Mesenchymal stem cell (in vitro differentiated cells and primary cell): ENCODE data around the gene IP6K3.

Experiments
- DNase-seq: peaks from one replicate; pipeline ENCODE4 v3.0.0-alpha.2; 2013
- H2AFZ ChIP-seq: one replicate; pipeline ENCODE4 v1.6.1; 2013; ENCODE audit warnings: low read depth, mild to moderate bottlenecking, control low read depth, inconsistent platforms, low read length, moderate library complexity
- H2AK5ac ChIP-seq: 2 replicates; pipeline ENCODE4 v1.6.1; 2013; ENCODE audit warnings: low read length, moderate library complexity, mild to moderate bottlenecking, inconsistent platforms; ENCODE audit not compliant: severe bottlenecking
- H2BK120ac ChIP-seq: one replicate; pipeline ENCODE4 v1.6.1; 2013; ENCODE audit warnings: low read depth, mild to moderate bottlenecking, inconsistent platforms, low read length, moderate library complexity
- H2BK12ac ChIP-seq, 2 experiments: one replicate each; pipeline ENCODE4 v1.6.1; 2013; ENCODE audit warnings: inconsistent platforms in 2 of 2, low read length in 2 of 2, mild to moderate bottlenecking in 2 of 2, moderate library complexity in 2 of 2, control low read depth in 1 of 2
- H2BK15ac ChIP-seq: one replicate; pipeline ENCODE4 v1.6.1; 2013; ENCODE audit warnings: mild to moderate bottlenecking, low read depth, inconsistent platforms; ENCODE audit not compliant: poor library complexity, severe bottlenecking
- H2BK5ac ChIP-seq: 2 replicates; pipeline ENCODE4 v1.6.1; 2013; ENCODE audit warnings: low read depth, mild to moderate bottlenecking, low read length, control low read depth, inconsistent platforms; ENCODE audit not compliant: poor library complexity, severe bottlenecking
- H3K14ac ChIP-seq, 2 experiments: one replicate each; pipeline ENCODE4 v1.6.1; 2013; ENCODE audit warnings: inconsistent platforms in 2 of 2, low read length in 2 of 2, control low read depth in 1 of 2, mild to moderate bottlenecking in 1 of 2, moderate library complexity in 1 of 2
- H3K18ac ChIP-seq, 2 experiments: one replicate each; pipeline ENCODE4 v1.6.1; 2013; ENCODE audit warnings: inconsistent platforms in 2 of 2, low read length in 2 of 2, control low read depth in 1 of 2, low read depth in 1 of 2, mild to moderate bottlenecking in 1 of 2
- H3K23ac ChIP-seq, 2 experiments: one replicate each; pipeline ENCODE4 v1.6.1; 2013; ENCODE audit warnings: inconsistent platforms in 2 of 2, low read length in 2 of 2, mild to moderate bottlenecking in 2 of 2, moderate library complexity in 2 of 2, control low read depth in 1 of 2
- H3K27ac ChIP-seq: 2 replicates; pipeline ENCODE4 v1.5.1; 2013; ENCODE audit warnings: mild to moderate bottlenecking, moderate library complexity, low read length, control low read depth, inconsistent platforms; ENCODE audit not compliant: poor library complexity, severe bottlenecking
- H3K27me3 ChIP-seq, 2 experiments: 2 replicates each; pipeline versions ENCODE4 v1.6.1 to v1.7.0; 2013; ENCODE audit warnings: low read length in 2 of 2, mild to moderate bottlenecking in 2 of 2, moderate library complexity in 2 of 2, control low read depth in 1 of 2, inconsistent platforms in 1 of 2; ENCODE audit not compliant: control insufficient read depth in 1 of 2, insufficient read depth in 1 of 2
- H3K36me3 ChIP-seq, 2 experiments: 2 replicates each; pipeline versions ENCODE4 v1.6.1 to v1.7.0; 2013; ENCODE audit warnings: low read length in 2 of 2, control low read depth in 1 of 2, inconsistent platforms in 1 of 2, low read depth in 1 of 2, mild to moderate bottlenecking in 1 of 2; ENCODE audit not compliant: insufficient read depth in 2 of 2, control insufficient read depth in 1 of 2
- H3K4ac ChIP-seq, 2 experiments: one replicate each; pipeline ENCODE4 v1.6.1; 2013; ENCODE audit warnings: inconsistent platforms in 2 of 2, low read length in 2 of 2, mild to moderate bottlenecking in 2 of 2, moderate library complexity in 2 of 2, control low read depth in 1 of 2, low read depth in 1 of 2
- H3K4me1 ChIP-seq: 2 replicates; pipeline ENCODE4 v1.6.1; 2013; ENCODE audit warnings: low read depth, low read length, control low read depth; ENCODE audit not compliant: control insufficient read depth, insufficient read depth
- H3K4me2 ChIP-seq: 2 replicates; pipeline ENCODE4 v1.6.1; 2013; ENCODE audit warnings: low read length, mild to moderate bottlenecking, inconsistent platforms; ENCODE audit not compliant: poor library complexity, severe bottlenecking
- H3K4me3 ChIP-seq, 2 experiments: 2 replicates each; pipeline versions ENCODE4 v1.5.1 to v1.7.0; 2013; ENCODE audit warnings: low read length in 2 of 2, mild to moderate bottlenecking in 2 of 2, control low read depth in 1 of 2, low read depth in 1 of 2; ENCODE audit not compliant: insufficient read depth in 1 of 2
- H3K79me1 ChIP-seq: replicated peaks from 2 replicates; pipeline ENCODE4 v1.6.1; 2013; ENCODE audit warnings: mild to moderate bottlenecking, control low read depth, low read length, inconsistent platforms; ENCODE audit not compliant: poor library complexity, severe bottlenecking
- H3K9ac ChIP-seq: 2 replicates; pipeline ENCODE4 v1.7.0; 2013; ENCODE audit warnings: mild to moderate bottlenecking, low read length, moderate library complexity
- H3K9me3 ChIP-seq: 2 replicates; pipeline ENCODE4 v1.7.0; 2013; ENCODE audit warnings: mild to moderate bottlenecking, low read length; ENCODE audit not compliant: control insufficient read depth
- H4K8ac ChIP-seq: one replicate; pipeline ENCODE4 v1.6.1; 2013; ENCODE audit warnings: inconsistent platforms, mild to moderate bottlenecking, low read length, moderate library complexity
- H4K91ac ChIP-seq: one replicate; pipeline ENCODE4 v1.6.1; 2013; ENCODE audit warnings: mild to moderate bottlenecking, low read length, inconsistent platforms
- WGBS: methylation state at CpG from one replicate; pipeline ENCODE4 v1.1.7; 2013; ENCODE audit warnings: mixed read lengths; 5-methylcytosine and 5-hydroxymethylcytosine counted together

Gene IP6K3

GRCh38 chr6:33716379-33716778 lies 30.3 kb downstream of the IP6K3 start:
- H2AFZ ChIP-seq: no peak overlapping the region
- no peak overlapping the region for H2BK5ac ChIP-seq
- no peaks in the 10 kb centered on the region for H3K36me3 ChIP-seq
- peaks cover 8 to 22% of the 10 kb centered on the region in 2 experiments for H3K27me3 ChIP-seq
- H3K4me3 ChIP-seq: no peak overlapping the region
- no peaks in the 10 kb centered on the region for H3K9me3 ChIP-seq
- no peak overlapping the region for H3K4me2 ChIP-seq
- no peak overlapping the region for H2BK12ac ChIP-seq
- H3K79me1 ChIP-seq: no peaks in the 10 kb centered on the region
- no peak overlapping the region for H3K23ac ChIP-seq
- peaks cover 2% of the 10 kb centered on the region for H3K4me1 ChIP-seq
- no peak overlapping the region for H3K4ac ChIP-seq
- H3K18ac ChIP-seq: no peak overlapping the region
- no peak overlapping the region for H2AK5ac ChIP-seq
- H3K14ac ChIP-seq: no peak overlapping the region
- H2BK15ac ChIP-seq: no peak overlapping the region
- no peak overlapping the region for H3K27ac ChIP-seq
- no peak overlapping the region for H4K91ac ChIP-seq
- 83% methylated on average over 7 of the region's 7 CpGs for WGBS
- no peak overlapping the region for H2BK120ac ChIP-seq
- H3K9ac ChIP-seq: no peak overlapping the region
- DNase-seq: no peak
- H4K8ac ChIP-seq: no peak overlapping the region

GRCh38 chr6:33714385-33715040 lies 32.2 kb downstream of the IP6K3 start:
- no peak overlapping the region for H3K18ac ChIP-seq
- peaks cover 9% of the 10 kb centered on the region for H3K4me1 ChIP-seq
- no peak for DNase-seq
- no peak overlapping the region for H4K8ac ChIP-seq
- no peak overlapping the region for H3K27ac ChIP-seq
- H2BK12ac ChIP-seq: no peak overlapping the region
- H2BK5ac ChIP-seq: no peak overlapping the region
- H3K79me1 ChIP-seq: peaks cover 13% of the 10 kb centered on the region
- peaks cover 0 to 11% of the 10 kb centered on the region in 2 experiments for H3K36me3 ChIP-seq
- H3K23ac ChIP-seq: no peak overlapping the region
- H3K4ac ChIP-seq: no peak overlapping the region
- H2BK120ac ChIP-seq: no peak overlapping the region
- WGBS: 84% methylated on average over 6 of the region's 7 CpGs
- no peaks in the 10 kb centered on the region for H3K9me3 ChIP-seq
- H3K27me3 ChIP-seq: peaks cover 8 to 9% of the 10 kb centered on the region in 2 experiments
- no peak overlapping the region for H2AK5ac ChIP-seq
- no peak overlapping the region for H2AFZ ChIP-seq
- no peak overlapping the region for H3K9ac ChIP-seq
- H4K91ac ChIP-seq: no peak overlapping the region
- H3K4me2 ChIP-seq: no peak overlapping the region
- no peak overlapping the region for H3K4me3 ChIP-seq
- no peak overlapping the region for H3K14ac ChIP-seq
- no peak overlapping the region for H2BK15ac ChIP-seq

GRCh38 chr6:33713786-33714185 lies 32.9 kb downstream of the IP6K3 start:
- no peak overlapping the region for H3K27ac ChIP-seq
- no peak overlapping the region for H3K18ac ChIP-seq
- H2AK5ac ChIP-seq: no peak overlapping the region
- no peak overlapping the region for H2BK120ac ChIP-seq
- no peak for DNase-seq
- no peak overlapping the region for H4K91ac ChIP-seq
- H3K36me3 ChIP-seq: peaks cover 3 to 18% of the 10 kb centered on the region in 2 experiments
- no peak overlapping the region for H3K23ac ChIP-seq
- no peak overlapping the region for H3K9ac ChIP-seq
- peaks cover 16% of the 10 kb centered on the region for H3K79me1 ChIP-seq
- H3K27me3 ChIP-seq: peaks cover 2 to 4% of the 10 kb centered on the region in 2 experiments
- H3K9me3 ChIP-seq: no peaks in the 10 kb centered on the region
- no peak overlapping the region for H3K4me2 ChIP-seq
- no peak overlapping the region for H2BK5ac ChIP-seq
- no peak overlapping the region for H2AFZ ChIP-seq
- 96% methylated on average over 2 of the region's 2 CpGs for whole genome bisulfite sequencing
- H2BK15ac ChIP-seq: no peak overlapping the region
- no peak overlapping the region for H3K4ac ChIP-seq
- H3K4me1 ChIP-seq: peaks cover 10% of the 10 kb centered on the region
- H4K8ac ChIP-seq: no peak overlapping the region
- no peak overlapping the region for H3K14ac ChIP-seq
- H2BK12ac ChIP-seq: no peak overlapping the region
- no peak overlapping the region for H3K4me3 ChIP-seq

- WGBS: 100% methylated on average over 1 of the region's 3 CpGs
Measured at GRCh38 chr6:33712914-33713313, 33.8 kb downstream of the IP6K3 start.

More at GRCh38 chr6:33712914-33713313, 33.8 kb downstream of the IP6K3 start:
- Histone ChIP-seq H3K4me2 (no peak overlapping the region), H4K91ac (no peak overlapping the region), H3K79me1 (peaks cover 24% of the 10 kb centered on the region), H2BK5ac (no peak overlapping the region), H3K18ac (no peak overlapping the region), H4K8ac (no peak overlapping the region), H2AFZ (no peak overlapping the region), H2AK5ac (no peak overlapping the region), H3K27ac (no peak overlapping the region), H3K4ac (no peak overlapping the region), H3K23ac (no peak overlapping the region), H2BK120ac (no peak overlapping the region), H3K4me1 (peaks cover 10% of the 10 kb centered on the region), H3K4me3 (no peak overlapping the region), H2BK12ac (no peak overlapping the region), H2BK15ac (no peak overlapping the region), H3K14ac (no peak overlapping the region), H3K27me3 (no peaks in the 10 kb centered on the region), H3K9ac (no peak overlapping the region), H3K9me3 (no peaks in the 10 kb centered on the region), H3K36me3 (peaks cover 11 to 27% of the 10 kb centered on the region in 2 experiments)
- DNase-seq: no peak
